ENCODE data around the gene GOLGB1.

Gene GOLGB1

DNA sequence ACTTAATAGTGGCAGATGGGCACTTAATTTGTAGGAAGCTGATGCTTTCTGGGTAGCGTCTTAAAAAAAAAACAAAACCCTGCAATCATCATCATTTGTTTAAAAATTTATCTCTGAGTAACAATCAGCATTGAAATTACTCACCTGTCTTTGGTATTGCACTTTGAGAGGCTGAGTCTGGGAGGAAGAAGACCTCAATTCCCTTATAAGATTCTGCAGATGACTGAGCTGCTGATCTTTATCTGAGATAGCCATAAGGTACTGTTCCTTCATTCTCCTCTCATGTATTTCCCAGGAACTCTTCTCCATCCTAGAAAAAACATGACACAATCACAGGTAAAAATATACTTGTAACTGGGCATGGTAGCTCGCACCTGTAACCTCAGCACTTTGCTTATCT is 72.4 kb downstream of the GOLGB1 start:
- no peak for DNase-seq (ENCODE audit: low spot score)

DNA sequence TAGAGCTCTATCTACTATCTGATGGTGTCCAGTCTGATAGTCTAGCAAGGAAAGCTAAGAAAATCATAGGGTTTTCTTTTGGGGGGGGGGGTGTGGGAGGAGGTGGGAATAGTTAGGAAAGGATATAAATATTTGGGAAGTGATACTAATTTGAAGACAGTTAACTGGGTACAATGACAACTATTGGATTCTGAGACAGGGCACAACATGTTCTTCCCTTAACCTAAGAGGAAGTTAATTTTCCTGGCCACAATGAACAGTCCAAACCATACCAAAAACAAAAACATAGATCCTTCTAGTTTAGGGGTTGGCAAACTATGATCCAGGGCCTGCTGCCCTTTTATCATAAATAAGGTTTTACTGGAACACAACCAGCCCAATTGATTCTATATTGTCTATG is 78.9 kb downstream of the GOLGB1 start:
- DNase-seq (ENCODE audit: low spot score), result no peak

DNA sequence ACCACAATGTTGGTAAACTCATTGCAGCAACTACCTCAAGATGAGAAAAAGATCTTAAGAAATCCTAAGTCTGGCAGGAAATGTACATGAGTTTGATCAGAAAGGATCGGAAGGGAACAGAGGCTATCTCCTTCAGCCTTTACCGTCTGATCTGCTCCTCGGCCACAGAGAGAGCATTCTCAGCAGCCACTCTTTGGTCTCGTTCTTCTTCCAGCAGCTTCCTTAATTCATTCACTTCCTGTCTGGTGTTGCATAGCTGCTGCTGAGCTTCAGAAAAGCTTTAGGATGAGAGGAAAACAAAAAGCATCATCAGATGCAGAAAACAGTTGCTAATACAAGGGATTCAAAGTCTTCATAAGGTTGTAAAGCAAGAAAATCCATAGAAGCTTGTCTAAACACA is 82.2 kb downstream of the GOLGB1 start:
- no peak for DNase-seq (ENCODE audit: low spot score)

DNA sequence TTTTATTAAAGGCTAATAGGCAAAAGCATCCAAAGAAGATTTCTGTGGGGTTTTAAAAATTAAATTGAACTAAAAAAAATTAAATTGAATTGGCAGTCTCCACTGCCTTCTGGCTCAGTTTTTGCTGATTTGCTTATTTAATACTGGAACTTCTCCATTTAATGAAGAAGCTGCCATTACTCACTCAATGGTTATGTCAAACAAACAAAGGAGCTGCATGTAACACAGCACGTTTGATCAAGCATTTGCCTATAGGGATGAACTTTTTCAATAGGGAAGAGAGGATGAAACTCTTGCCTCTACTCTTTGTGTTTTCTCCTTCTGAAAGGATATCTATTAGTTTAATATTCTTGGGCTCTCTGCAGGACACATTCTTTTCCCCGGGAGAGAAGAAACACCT is 84.1 kb downstream of the GOLGB1 start:
- no peak for DNase-seq (ENCODE audit: low spot score)

DNA sequence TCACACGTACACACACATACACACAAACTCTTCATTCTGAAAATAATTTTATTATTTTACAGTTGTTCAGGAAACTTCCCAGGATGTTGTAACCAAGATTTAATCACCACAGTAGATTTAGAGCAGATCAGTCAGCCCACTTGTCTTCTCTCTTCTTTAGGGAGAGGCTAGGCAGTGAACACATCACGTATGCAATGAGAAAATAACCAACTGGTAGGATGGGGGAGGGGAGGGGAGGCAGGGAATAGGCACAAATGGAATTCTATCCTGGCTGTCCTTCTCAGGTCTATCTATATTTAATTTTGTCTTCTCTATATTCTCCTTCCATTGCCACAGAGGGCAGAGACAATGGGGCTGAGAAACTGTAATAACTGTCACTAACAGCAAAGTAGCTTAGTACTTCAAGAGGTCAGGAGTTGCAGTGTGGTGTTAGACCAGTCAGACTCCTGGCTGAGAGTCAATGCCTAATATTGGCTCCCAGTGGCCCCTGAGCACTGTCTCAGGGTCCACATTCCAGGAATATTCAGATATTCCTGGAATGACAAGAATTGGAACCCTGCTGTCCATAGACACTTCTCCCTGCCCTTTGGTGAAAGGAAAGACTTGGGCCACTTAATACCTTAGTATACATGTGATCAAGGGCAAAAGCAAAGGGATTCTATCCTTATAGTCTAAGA is 86.2 kb downstream of the GOLGB1 start:
- no peak for DNase-seq (ENCODE audit: low spot score)

DNA sequence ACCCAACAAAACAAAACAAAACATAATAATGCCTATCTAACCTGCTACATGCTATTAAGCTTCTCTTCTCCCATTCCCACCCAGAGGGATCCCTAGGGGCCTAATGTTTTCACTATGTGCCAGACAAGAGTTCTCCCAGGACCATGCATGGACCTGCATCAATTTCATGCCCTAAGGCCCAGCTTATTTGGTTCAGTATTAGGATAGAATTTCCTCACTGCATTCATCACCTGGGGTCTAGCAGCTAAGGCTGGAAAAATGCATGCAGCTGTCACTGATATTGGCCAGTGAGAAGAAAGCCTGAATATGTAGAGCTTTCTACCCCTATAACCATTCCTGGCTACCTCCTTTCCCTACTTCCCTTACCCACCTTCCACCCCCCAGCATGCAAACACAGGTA is 86.8 kb downstream of the GOLGB1 start:
- DNase-seq (ENCODE audit: low spot score), result no peak

DNA sequence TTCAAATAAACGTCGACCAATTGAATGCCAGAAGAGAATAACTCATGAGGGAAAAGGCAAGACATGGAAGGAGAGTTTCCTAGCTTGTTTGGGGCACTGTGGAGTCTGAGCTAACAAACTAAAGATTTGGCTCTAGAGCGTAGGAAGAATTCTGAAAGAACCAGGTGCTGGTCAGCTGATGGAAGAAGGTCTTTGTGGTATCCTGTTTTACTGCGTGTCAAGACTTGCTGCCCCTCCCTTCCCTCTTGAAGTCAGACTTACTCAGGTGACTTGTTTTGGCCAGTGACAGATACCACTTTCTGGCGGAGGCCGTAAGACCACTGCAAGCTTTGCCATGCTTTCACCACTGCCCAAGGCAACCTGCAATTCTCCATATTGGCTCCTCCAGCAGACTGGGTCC is 88.2 kb downstream of the GOLGB1 start:
- DNase-seq (ENCODE audit: low spot score), result no peak

DNA sequence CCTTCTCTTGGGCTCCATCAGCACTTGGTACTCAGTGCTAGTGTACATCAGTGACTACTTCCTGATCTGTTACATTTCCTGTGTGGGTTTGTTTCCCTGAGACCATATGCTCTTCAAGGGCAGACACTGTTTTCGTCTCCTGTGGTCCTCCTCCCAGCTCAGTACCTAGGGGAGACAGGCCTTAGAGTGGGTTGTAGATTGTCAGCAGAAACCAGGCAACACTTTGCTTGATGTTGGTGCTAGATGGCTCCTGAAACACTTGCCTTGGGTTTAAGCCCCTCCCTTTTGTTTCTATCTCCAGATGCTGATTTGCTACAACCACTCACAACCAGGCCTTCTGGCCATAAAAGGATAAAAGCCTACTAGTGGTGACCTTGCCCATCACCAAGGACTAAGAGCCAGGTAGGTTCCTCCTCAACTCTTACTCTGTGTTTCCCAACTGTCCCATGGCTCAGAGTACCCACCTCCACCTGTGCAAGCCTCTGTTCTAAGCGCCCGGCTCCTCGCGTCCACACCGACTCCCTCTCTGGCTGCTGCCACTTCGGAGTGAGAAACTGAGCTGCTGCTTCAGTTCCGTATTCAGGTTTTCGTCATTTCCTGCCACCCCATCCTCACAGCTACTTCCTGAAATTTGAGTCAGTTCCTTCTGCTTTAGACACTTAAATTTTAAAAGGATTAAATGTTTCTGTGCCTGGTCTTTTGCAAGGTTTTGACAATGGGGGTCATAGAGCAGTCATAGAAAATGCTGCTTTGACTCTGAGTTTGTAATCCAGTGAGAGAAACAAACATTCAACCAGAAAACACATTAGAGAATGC is 89.0 kb downstream of the GOLGB1 start, which contains the start of gene HCLS1:
HCLS1 (minus strand) TSS at position 548 of the 816 bp plus-strand sequence. CDS start 2,556 bp downstream, outside the sequence.
- no peak for DNase-seq (ENCODE audit: low spot score)

DNA sequence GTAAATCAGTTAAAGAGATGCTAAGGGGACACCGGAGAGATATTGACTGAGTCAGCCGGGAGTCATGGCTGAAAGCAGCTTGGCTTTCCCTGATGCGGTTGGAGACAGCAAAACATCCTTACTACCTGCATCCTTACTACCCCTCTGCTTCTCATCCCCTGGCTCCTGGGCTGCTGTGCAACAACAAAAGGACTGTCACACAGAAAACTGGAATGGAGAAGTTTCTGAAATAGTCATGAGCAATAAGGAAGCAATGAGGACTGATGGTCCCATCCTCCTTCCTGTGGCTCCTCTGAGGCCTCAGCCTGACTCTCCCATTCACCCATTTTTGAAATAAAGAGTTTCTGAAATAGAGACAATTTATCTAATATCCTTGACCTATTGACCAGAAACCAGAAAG is 90.0 kb downstream of the GOLGB1 start:
- DNase-seq (ENCODE audit: low spot score), result no peak

DNA sequence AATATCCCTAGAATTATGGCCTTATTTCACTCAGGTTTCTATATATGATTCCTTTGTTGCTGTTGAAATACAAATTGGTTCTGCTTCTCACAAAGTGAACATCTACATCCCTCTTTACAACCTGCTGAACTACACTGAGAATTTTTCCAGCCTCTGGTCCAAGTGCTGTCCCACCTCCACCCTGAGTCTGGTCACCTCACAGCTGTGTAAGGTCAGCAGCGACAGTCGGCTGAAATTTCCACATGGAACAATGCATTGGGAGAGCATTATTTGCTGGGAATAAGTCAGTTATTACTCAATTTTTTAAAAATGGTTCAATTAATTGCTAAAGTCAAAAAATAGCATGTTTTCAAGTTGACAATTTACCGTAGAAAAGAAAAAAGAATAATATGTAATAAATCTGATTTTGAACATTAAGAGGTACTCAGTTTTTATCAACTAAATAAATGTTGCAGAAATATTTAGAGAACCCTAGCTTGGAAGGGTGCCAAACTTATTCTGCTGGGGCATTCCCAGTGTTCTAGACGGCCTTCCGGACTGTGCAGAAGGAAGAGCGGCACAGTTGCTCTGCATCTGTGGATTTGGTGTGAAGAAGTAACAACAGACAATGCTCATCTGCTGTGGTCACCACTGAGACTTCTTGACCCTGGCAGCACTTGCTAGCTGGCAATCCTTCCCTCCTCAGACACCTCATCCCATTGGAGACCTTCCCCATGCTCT is 90.7 kb downstream of the GOLGB1 start:
- no peak for DNase-seq (ENCODE audit: low spot score)

DNA sequence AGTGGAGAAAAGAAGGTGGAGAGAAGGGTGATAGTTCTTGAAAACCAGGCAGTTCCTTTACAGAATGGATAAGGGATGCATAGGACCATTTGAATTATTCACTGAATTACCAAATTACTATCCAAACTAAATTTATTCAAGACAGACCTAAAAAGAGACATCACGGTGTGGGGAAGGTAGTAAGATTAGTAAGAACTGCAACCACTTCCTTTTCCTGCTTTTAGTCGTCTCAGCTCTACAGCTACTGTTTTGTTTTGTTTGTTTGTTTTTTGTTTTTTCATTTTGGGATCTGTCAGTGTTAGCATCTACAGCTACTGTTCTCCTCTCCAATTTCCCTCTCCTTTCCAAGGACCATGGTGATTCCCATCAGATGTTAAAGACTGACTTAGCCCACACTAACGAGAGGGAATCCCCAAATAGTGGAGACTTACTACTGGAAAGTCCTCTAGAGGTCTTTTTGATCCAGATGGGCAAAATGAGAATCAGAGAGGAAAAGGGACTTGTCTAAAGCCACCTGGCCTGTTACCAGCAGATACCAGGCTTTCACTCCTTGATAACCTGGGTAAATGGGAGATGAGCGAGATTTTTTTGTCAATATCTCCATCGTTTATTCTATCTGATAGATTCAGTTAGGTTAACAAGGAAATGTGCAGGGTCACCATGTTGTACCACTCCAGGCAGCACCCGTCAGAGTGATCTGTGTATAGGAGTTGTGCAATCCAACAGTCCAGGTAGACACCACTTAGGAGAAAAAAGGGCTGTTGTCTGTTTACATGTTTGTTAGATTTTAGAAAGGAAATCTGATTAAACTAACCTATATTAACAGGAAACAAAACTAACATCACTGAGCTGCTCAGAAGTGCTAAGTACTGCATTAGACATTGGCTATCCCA is 94.8 kb downstream of the GOLGB1 start:
- DNase-seq (ENCODE audit: low spot score), result no peak

DNA sequence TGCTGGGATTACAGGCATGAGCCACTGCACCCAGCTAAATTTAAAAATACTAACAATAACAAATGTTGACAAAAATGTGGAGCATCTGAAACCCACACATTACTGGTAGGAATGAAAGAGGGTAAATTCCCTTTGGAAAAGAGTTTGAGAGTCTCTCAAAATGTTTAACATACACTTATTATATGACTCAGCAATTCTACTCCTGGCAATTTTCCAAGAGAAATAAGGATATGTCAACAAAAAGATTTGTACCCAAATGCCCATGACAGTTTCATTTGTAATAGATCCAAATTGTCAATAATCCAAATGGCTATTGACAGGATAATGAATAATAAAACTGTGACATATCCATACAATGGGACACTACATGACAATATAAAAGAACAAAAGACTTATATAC is 97.9 kb downstream of the GOLGB1 start:
- DNase-seq (ENCODE audit: low spot score), result peak; percentile 78

DNA sequence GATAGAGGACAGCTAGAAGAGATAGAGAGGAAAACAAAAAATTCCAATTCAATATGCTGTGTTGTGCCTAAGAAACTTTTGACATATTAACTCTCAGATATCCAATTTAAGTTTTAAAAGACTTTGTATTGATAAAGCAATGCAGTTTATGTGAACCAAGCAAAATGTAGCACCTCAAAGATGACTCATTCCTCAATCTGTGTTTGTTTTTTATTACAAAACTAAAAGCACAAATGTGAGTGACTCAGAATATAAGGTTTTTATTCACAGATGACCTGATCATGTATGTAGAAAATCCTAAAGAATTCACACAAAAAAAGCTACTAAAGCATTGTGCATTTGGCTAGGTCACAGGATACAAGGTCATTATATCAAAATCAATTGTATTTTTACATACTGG is 99.9 kb downstream of the GOLGB1 start:
- DNase-seq (ENCODE audit: low spot score), result no peak

DNA sequence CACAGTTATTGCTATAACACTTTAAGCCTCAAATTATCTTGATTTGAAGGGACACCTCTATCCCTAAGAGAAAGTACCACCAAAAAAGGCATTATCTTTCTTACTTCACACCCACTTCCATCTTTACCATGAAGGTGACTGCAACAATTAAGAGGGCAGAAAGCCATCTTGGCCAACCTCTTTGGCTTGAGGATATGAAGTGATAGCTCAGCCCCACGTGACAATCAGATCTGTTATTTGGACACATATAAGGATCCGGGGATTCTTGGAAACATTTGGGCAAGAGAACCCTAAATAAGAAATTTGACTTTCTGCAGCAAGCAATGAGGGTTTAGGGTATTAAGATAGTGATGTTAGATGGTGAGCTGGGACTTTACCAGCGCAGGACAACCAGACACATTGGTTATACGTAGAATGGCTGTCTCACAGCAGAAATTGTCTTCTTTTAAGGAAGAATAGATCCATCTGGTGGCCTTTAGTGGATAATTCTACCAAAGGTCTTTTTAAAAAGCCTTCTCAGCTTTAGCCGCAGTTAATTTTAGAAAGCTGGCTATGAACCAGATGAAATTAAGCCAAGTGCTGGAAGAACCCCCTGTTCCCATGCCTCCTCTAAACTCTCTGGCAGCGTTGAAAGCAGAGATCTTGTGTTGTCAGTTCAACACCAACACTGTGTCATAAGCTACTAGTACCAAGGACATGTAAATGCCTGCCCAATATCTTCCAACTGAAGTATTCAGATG is 101.2 kb downstream of the GOLGB1 start:
- no peak for DNase-seq (ENCODE audit: low spot score)

DNA sequence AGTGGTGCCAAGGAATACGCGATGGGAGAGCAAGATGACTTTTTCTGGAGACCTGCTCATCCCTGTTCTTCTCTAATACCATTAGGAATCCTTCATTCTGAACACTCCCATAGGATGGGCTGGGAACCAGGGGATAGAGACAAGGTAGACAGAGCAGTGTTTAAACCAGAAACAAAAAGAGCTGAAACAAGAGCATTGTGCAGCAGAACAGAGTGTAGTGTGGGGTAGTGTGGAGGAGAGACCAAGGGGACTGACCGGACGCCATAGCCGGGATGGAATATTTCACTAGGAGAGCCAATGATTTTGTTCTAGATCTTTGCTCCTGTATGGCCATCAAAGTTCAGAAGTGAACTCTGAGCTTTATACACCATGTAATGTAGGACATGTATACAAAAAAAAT is 104.5 kb downstream of the GOLGB1 start:
- DNase-seq (ENCODE audit: low spot score), result no peak

DNA sequence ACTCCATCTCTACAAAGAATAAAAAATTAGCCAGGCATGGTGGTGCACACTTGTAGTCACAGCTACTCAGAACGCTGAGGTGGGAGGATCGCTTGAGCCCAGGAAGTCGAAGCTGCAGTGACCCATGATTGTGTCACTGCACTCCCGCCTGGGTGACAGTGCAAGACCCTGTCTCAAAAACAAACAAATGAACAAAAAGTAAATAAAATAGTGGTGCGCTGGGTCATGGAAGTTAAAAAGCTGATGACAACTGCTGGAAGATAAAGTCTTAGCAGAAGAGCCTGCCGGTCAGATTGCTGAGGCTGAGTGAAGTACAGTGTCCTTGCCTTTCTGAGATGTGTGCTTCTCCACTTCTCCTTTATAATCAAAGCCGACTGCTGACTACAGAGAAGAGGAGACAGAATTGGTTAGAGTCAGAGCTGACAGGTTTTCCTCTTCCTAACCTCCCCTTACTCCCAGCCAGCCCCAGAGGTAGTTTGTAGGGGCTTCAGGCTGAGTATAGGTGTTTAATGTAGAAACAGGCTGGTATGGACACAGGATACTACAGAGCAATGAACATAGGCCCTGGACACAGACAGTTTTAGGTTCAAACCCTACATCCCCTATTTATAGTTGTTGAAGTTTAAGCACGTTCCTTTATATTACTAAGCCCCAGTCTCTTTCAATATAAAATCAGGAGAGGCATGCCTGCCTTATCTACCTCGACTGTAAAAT is 106.8 kb downstream of the GOLGB1 start:
- no peak for DNase-seq (ENCODE audit: low spot score)

DNA sequence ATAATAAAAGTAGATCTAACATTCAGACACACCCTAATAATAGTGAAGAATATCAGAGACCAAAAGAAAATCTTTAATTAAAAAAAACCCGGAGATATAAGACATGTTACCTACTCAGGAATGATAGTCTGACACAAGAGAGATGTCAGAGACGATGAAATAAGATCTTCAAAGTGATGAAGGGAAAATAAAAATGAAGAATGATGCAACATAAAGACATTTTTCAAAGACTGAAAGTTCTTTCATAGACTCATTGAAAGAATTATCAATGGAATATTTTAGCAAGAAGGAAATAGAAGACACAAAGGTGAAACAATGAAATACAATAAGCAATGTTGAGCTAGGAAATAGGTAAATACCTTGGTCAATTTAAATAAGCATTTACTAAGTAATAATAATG is 108.4 kb downstream of the GOLGB1 start:
- DNase-seq (ENCODE audit: low spot score), result no peak

DNA sequence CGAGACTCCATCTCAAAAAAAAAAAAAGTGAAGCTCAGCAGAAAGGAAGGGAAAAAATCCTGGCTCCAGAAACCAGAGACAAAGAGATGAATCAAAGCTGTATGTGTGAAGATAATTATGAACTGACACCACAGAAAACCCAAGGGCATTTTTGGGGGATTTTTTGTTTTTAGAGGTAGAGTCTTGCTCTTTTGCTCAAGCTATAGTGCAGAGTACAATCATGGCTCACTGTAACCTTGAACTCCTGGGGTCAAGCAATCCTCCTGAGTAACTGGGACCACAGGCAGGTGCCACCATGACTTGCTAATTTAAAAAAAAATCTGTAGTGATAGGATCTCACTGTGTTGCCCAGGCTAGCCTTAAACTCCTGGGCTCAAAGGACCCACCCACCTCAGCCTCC is 111.6 kb downstream of the GOLGB1 start:
- DNase-seq (ENCODE audit: low spot score), result no peak

DNA sequence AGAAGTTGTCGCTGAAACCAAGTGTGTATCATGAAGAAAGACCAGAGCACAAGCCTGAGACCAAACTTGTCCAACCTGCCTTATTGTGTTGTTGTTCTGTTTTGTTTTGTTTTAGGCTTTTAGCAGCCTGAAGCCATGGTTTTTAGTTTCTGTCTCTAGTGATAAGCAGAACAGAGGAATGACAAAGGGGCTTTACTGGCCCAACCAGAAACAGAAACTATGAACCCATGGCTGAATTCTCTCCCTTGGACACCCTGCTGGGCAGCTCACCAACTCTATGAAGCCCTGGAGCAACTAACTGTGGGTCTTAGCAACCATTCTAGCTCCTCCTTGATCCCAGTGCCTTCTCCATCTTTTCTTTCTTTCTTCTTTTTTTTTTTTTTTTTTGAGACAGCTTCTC is 119.2 kb downstream of the GOLGB1 start:
- no peak for DNase-seq (ENCODE audit: low spot score)

DNA sequence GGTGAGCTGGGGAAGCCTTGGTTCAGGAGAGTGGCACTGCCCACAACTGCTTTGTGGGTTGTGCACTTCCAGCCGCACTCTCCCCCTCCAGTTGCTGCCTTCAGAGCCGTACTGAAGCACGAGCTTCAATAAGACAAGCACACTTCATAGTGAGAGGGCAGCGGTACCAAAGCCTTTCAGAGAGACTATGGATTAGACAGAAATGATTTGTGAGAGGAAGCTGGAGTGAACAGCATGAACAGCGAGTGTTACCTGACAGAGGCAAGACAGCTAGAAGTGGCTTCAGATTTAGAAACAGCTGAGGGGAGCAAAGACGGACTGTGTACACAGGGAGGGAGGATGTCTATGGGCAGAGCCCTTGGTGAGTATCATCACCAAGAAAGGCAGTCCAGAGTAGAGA is 119.9 kb downstream of the GOLGB1 start:
- no peak for DNase-seq (ENCODE audit: low spot score)

DNA sequence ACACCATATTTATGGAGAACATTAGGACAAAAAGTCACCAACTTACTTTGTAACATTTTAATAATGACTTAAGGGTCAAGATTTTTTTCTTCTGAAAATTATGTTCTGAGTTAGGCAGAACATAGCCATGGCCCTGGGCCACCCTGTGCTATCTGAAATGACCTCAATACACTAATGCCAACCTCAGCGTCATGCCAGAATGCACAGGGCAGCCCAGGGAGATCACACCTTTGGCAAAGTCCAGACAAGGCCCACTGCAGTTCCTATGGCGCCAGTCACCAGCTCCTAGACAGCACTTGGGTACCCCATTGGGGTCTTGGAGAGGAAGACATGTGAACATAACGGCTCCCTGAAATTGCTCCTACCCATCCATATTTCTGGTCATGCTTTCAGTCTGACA is 121.9 kb downstream of the GOLGB1 start:
- no peak for DNase-seq (ENCODE audit: low spot score)
